ENCODE measurements around the gene AXDND1. TPM values are rescaled to one million over a fixed set of nuclear protein-coding genes. Genes with fewer than 3 reads are reported as not detected.
"Not testable (repeated sequence)": the region's sequence is repeated elsewhere in the genome, so short reads cannot be mapped to it uniquely, and the experiment has no call there.

Gene AXDND1
- polyA plus RNA-seq, 3 donors = 0.09 TPM; not detected in 2

DNA sequence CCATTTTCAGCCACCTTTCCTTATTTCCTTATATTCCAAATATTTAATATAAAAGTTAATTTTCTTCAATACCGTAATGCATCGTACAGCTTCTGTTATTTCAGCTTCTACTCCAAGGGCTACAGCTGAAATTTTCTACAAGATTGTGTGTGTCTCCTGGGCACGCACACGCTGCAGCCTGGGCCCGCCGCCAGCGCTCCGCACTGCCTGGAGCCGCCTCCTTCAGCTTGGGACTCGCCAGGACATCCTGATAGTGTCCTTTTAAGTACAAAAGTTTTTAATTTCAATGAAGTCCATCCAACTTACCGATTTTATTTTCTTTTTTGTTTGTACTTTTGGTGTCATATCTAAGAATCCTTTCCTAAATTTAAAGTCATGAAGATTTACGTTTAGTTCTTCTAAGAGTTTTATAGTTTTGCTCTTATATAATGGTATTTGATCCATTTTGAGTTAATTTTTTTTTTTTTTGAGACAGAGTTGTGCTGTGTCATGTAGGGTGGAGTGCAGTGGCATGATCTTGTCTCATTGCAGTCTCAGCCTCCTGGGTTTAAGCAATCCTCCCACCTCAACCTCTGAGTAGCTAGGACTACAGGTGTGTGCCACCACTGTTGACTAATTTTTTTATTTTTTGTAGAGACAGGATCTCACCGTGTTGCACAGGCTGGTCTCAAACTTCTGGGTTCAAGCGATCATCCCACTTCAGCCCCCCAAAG is 82.8 kb downstream of the AXDND1 start:
- H3K4me3 ChIP-seq (replicated peaks in 1 of 3; ENCODE audit: low read depth in 2 of 3, low read length in 3 of 3) = no peak overlapping the region
- TF ChIP-seq, protein P1, sequence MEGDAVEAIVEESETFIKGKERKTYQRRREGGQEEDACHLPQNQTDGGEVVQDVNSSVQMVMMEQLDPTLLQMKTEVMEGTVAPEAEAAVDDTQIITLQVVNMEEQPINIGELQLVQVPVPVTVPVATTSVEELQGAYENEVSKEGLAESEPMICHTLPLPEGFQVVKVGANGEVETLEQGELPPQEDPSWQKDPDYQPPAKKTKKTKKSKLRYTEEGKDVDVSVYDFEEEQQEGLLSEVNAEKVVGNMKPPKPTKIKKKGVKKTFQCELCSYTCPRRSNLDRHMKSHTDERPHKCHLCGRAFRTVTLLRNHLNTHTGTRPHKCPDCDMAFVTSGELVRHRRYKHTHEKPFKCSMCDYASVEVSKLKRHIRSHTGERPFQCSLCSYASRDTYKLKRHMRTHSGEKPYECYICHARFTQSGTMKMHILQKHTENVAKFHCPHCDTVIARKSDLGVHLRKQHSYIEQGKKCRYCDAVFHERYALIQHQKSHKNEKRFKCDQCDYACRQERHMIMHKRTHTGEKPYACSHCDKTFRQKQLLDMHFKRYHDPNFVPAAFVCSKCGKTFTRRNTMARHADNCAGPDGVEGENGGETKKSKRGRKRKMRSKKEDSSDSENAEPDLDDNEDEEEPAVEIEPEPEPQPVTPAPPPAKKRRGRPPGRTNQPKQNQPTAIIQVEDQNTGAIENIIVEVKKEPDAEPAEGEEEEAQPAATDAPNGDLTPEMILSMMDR (IDR thresholded peaks at IDR 0.05) = no peak
- WGBS (ENCODE audit: insufficient coverage) = 100% methylated on average over 6 of the region's 14 CpGs

DNA sequence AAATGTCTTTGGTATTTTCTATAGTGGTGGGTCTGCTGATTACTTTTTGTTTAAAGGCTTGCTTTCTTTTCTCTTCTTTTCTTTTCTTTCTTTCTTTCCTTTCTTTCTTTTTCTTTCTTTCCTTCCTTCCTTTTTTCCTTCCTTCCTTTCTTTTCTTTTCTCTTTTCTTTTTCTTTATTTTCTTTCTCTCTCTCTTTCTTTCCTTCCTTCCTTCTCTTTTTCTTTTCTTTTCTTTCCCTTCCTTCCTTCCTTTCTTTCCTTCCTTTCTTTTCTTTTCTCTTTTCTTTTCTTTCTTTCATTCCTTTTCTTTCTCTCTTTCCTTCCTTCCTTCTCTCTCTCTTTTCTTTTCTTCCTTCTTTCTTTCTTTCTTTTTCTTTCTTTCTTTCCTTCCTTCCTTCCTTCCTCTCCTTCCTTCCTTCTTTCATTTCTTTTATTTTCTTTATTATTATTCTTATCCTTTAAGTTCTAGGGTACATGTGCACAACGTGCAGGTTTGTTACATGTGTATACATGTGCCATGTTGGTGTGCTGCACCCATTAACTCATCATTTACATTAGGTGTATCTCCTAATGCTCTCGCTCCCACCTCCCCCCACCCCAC is 93.9 kb downstream of the AXDND1 start:
- H3K4me3 ChIP-seq (replicated peaks in 1 of 3; ENCODE audit: low read depth in 2 of 3, low read length in 3 of 3); H4K20me1 ChIP-seq (ENCODE audit: insufficient read depth, low read length); H3K4me1 Mint-ChIP-seq; H3K4me1 ChIP-seq (ENCODE audit: control insufficient read depth in 1 of 2, insufficient read depth in 2 of 2, low read length in 2 of 2); intact Hi-C loops (cut with micrococcal nuclease); H3K27ac ChIP-seq (ENCODE audit: low read depth in 1 of 2, low read length in 2 of 2); H3K27me3 Mint-ChIP-seq (ENCODE audit: low read depth in 3 of 3); H3K4me3 Mint-ChIP-seq; H3K36me3 Mint-ChIP-seq; H3K27me3 ChIP-seq (ENCODE audit: control insufficient read depth in 2 of 2, insufficient read depth in 2 of 2, low read length in 2 of 2); H3K4me2 ChIP-seq (replicated peaks; ENCODE audit: extremely low read depth, low read length, poor library complexity, severe bottlenecking); DNase-seq; H3K9ac ChIP-seq (ENCODE audit: insufficient read depth, low read length, poor library complexity, severe bottlenecking); H2AFZ ChIP-seq (ENCODE audit: insufficient read depth, low read depth, low read length, poor library complexity, severe bottlenecking); H3K36me3 ChIP-seq (replicated peaks in 1 of 2; ENCODE audit: control insufficient read depth in 1 of 2, insufficient read depth in 2 of 2, low read length in 2 of 2); H3K79me2 ChIP-seq (ENCODE audit: insufficient read depth, low read length); H3K9me3 ChIP-seq (replicated peaks in 1 of 2; ENCODE audit: control insufficient read depth in 1 of 2, insufficient read depth in 1 of 2, low read length in 2 of 2): not testable (repeated sequence)
- WGBS (ENCODE audit: insufficient coverage) = no CpG with 5 or more reads among the region's 2 CpGs
- TF ChIP-seq, protein P1 (IDR thresholded peaks at IDR 0.05) = peak; percentile 13
- Mint-ChIP-seq H3K9me3 (peaks cover 1 to 15% (median 9%) of the 10 kb centered on the region in 7 donors), H3K27ac (peak overlapping the region in 1 of 7 donors; percentile 20)

More for the DNA sequence above, 82.8 kb downstream of the AXDND1 start:
- Histone ChIP-seq H3K9ac (ENCODE audit: insufficient read depth, low read length, poor library complexity, severe bottlenecking) (no peak overlapping the region), H2AFZ (ENCODE audit: insufficient read depth, low read depth, low read length, poor library complexity, severe bottlenecking) (no peak overlapping the region), H3K79me2 (ENCODE audit: insufficient read depth, low read length) (no peaks in the 10 kb centered on the region), H3K27ac (ENCODE audit: low read depth in 1 of 2, low read length in 2 of 2) (no peak overlapping the region), H3K4me1 (ENCODE audit: control insufficient read depth in 1 of 2, insufficient read depth in 2 of 2, low read length in 2 of 2) (no peaks in the 10 kb centered on the region), H3K9me3 (replicated peaks in 1 of 2; ENCODE audit: control insufficient read depth in 1 of 2, insufficient read depth in 1 of 2, low read length in 2 of 2) (peaks cover 8% of the 10 kb centered on the region in 2 donors), H3K36me3 (replicated peaks in 1 of 2; ENCODE audit: control insufficient read depth in 1 of 2, insufficient read depth in 2 of 2, low read length in 2 of 2) (no peaks in the 10 kb centered on the region), H3K27me3 (ENCODE audit: control insufficient read depth in 2 of 2, insufficient read depth in 2 of 2, low read length in 2 of 2) (no peaks in the 10 kb centered on the region), H3K4me2 (replicated peaks; ENCODE audit: extremely low read depth, low read length, poor library complexity, severe bottlenecking) (no peak overlapping the region), H4K20me1 (ENCODE audit: insufficient read depth, low read length) (no peaks in the 10 kb centered on the region)
- no peaks in the 10 kb centered on the region for H3K4me1 Mint-ChIP-seq
- no peak for DNase-seq
- no peak overlapping the region for H3K4me3 Mint-ChIP-seq
- peaks cover 8 to 23% (median 9%) of the 10 kb centered on the region in 7 donors for H3K9me3 Mint-ChIP-seq
- H3K27me3 Mint-ChIP-seq (ENCODE audit: low read depth in 3 of 3) = peaks cover 0 to 2% (median 0%) of the 10 kb centered on the region in 3 donors
- intact Hi-C loops (cut with micrococcal nuclease) = no loop called here
- no peaks in the 10 kb centered on the region for H3K36me3 Mint-ChIP-seq
- H3K27ac Mint-ChIP-seq = no peak overlapping the region

DNA sequence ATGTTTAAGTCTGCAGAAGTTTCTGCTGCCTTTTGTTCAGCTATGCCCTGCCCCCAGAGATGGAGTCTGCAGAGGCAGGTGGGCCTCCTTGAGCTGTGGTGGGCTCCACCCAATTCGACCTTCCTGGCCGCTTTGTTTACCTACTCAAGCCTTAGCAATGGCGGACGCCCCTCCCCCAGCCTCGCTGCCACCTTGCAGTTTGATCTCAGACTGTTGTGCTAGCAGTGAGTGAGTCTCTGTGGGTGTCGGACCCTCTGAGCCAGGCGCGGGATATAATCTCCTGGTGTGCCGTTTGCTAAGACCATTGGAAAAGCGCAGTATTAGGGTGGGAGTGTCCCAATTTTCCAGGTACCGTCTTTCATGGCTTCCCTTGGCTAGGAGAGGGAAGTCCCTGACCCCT is 99.9 kb downstream of the AXDND1 start:
- H3K9me3 ChIP-seq (replicated peaks in 1 of 2; ENCODE audit: control insufficient read depth in 1 of 2, insufficient read depth in 1 of 2, low read length in 2 of 2) = peaks cover 4 to 13% of the 10 kb centered on the region in 2 donors
- H3K4me3 ChIP-seq (replicated peaks in 1 of 3; ENCODE audit: low read depth in 2 of 3, low read length in 3 of 3); H3K4me3 Mint-ChIP-seq; H3K36me3 ChIP-seq (replicated peaks in 1 of 2; ENCODE audit: control insufficient read depth in 1 of 2, insufficient read depth in 2 of 2, low read length in 2 of 2); H3K27ac ChIP-seq (ENCODE audit: low read depth in 1 of 2, low read length in 2 of 2); H3K79me2 ChIP-seq (ENCODE audit: insufficient read depth, low read length); H4K20me1 ChIP-seq (ENCODE audit: insufficient read depth, low read length); H3K27ac Mint-ChIP-seq; H3K4me2 ChIP-seq (replicated peaks; ENCODE audit: extremely low read depth, low read length, poor library complexity, severe bottlenecking); DNase-seq; H3K27me3 ChIP-seq (ENCODE audit: control insufficient read depth in 2 of 2, insufficient read depth in 2 of 2, low read length in 2 of 2); intact Hi-C loops (cut with micrococcal nuclease); H3K4me1 ChIP-seq (ENCODE audit: control insufficient read depth in 1 of 2, insufficient read depth in 2 of 2, low read length in 2 of 2); H3K27me3 Mint-ChIP-seq (ENCODE audit: low read depth in 3 of 3); H3K9ac ChIP-seq (ENCODE audit: insufficient read depth, low read length, poor library complexity, severe bottlenecking); H3K36me3 Mint-ChIP-seq; H2AFZ ChIP-seq (ENCODE audit: insufficient read depth, low read depth, low read length, poor library complexity, severe bottlenecking); H3K4me1 Mint-ChIP-seq: not testable (repeated sequence)
- 93% methylated on average over 7 of the region's 11 CpGs for WGBS (ENCODE audit: insufficient coverage)
- H3K9me3 Mint-ChIP-seq = peaks cover 3 to 23% (median 16%) of the 10 kb centered on the region in 7 donors

Measured in CD14-positive monocyte (primary cell).